Dermis blood vessel endothelial cell (primary cell): ENCODE data around the gene POLA1. TPM values are rescaled to one million over a fixed set of nuclear protein-coding genes. Genes with fewer than 3 reads are reported as not detected.

Source experiments
- DNase-seq: peaks from one replicate; pipeline ENCODE4 v3.0.0; 2010
- total RNA-seq: library from RNA; depleted of rRNA; stranded (reverse); fragments of >200 nt; gene quantifications from 2 replicates; pipeline ENCODE4 v1.2.3, GENCODE V29; 2014

The POLA1 gene
- total RNA-seq, 1 donor from 2014 or later = 12.6 TPM

DNA sequence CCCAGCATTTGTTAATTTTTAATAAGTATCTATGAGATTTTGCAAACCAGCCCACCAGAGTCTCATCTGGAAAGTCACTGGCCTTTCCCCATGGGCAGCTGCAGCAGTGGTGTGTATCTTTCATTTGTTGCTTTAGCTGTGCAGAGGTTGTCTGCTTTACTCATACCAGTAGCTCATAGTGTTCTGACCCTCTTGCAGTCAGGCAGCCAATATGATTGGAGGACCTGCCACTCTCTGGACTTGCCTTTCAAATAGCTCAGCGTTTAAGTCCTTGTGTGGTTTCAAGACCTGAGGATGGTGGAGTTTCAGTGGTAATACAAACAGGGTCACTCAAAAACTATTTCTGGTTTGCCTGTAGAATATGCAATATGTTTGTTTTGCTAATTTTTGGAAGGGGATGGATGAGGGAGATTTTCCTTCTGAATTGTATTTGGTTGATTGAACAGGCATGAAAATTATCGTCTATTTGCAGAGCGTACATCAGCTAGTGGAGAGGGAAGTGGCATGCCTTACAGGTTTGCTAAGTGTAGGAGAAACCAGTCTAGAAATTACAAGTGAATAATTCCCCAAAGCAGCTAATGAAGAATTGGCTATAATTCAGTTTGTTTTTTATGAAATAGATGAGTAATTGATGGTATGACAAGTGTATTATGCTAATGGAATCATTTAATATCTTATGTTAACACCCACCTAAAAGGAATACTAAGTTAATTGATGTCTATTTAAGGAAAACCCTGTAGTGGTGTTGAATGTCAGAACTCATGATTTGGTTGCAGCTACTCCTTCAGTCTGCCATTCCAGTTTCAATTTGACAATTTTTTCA is 8.9 kb downstream of the POLA1 start:
- DNase-seq = no peak

DNA sequence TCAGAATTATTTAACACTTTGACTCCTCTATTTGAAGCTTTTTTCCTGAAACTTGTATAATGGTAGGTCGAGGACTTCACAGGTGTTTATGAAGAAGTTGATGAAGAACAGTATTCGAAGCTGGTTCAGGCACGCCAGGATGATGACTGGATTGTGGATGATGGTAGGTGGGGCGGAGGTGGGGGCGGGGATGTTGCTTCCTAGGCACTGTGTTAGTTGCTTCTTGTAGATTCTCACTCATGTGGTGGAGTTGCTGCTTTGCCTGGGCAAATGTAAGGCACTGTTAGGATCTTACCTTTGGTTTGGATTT is 9.4 kb downstream of the POLA1 start:
- no peak for DNase-seq

DNA sequence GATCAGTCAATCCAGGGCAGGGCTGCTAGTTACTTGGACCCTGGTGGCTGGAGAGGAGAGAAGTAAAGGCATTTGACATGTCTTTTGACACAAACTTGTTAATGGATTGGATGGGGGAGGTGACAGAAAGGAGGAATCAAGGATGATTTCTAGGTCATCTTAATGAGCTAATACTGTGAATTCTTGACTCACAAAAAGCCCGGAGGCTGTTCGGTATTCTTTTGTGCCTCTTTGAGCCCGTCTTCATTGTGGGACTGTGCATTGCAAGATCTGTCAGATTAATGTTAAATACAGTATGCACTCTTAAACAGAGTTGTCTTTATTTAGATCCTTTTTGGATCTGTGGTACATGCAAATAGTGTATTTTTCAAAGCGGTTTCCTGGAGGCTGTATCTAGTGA is 25.1 kb downstream of the POLA1 start:
- no peak for DNase-seq

DNA sequence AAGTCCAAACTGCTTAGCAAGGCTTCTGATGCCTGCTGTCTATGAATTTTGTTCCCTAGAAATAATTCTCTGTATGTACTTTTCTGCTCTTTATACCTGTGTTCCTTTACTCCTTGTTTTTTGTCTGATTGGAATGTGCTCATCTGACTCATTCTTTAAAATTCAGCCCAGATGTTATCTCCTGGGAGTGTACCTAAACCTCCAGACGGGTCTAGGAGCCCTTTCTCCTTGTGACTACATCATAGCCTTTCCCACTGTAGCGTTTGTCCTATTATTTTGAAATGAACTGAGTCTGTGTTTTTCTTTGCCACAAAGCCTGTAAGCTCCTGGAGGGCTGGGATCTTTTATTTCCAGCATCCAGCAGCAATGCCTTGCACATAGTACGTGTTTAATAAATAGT is 26.3 kb downstream of the POLA1 start:
- no peak for DNase-seq

DNA sequence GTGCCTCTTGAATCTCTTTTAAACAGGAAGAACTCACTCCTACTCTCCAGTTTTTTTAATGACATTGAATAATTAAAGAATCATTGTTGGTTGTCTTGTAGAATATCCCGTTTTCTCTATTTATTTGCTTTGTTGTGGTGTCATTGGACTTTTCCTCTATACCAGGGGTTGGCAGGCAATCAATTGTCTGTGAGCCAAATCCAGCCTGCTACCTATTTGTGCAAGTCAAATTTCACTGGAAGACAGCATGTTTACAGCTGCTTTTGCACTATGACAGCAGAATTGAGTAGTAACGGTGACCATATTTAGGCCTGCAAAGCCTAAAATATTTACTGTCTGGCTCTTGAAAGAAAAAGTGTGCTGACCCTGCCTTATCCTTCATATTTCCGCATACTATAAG is 34.8 kb downstream of the POLA1 start:
- DNase-seq = no peak

DNA sequence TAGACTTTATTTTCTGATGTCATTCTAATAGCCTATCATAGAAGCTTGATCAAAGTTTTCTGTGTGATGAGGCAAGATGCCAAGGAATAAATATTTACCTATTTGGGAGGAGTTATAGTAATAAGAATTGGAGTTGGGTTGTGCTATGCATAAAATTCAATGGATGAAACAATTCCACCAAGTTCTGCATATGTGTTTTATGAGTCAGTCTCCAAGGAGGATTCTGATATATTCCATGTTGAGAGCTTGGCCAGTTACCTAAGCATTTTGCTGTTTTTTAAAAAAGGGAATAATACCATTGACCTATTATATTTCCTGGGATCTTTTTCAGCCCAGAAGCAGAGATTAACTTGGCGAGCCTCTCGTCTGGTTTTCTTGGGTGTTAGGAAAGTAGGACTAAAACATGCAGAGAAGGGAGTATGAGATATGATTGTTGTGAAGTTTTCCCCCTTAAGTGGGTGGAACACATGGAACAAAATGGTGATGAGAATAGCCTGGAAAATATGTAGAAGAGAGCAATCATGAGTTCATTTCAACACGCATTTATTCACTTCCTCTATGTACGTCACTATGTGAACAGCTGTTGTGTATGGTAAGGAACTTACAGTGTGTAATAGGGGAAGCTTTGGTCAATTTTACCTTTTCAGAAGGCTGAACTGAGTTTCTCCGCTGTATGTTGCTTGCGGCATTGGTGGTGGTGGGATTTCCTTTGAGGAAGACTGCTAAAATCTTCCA is 39.2 kb downstream of the POLA1 start:
- no peak for DNase-seq

DNA sequence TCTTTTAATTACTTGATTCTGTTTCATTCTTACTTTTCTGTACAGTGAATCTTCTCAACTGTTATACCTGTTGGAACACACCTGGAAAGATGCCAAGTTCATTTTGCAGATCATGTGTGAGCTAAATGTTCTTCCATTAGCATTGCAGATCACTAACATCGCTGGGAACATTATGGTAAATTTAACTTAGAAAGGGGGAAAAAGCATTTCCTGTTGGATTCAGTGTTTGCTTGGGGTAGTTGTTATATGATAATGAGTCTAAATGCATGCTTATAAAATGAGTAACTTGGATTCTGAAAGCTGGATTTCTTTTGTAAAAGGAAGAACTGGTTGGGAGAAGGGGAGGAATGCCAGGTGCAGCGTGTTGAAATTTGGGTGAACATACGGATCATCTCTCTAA is 47.6 kb downstream of the POLA1 start:
- no peak for DNase-seq

DNA sequence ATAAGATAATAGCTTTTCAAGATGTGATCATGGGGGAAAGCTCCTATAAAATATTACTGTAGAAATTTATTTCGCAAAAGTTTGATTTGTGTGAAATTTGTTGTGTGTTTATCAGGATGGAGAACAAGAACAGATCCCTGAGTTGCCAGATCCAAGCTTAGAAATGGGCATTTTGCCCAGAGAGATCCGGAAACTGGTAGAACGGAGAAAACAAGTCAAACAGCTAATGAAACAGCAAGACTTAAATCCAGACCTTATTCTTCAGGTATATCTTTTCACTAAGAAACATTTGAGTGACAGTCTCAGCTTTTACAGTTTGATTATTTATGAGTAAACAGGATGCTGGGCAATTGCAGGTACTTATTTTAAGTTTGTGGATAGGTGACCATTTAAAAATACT is 54.5 kb downstream of the POLA1 start:
- DNase-seq = peak; percentile 1

DNA sequence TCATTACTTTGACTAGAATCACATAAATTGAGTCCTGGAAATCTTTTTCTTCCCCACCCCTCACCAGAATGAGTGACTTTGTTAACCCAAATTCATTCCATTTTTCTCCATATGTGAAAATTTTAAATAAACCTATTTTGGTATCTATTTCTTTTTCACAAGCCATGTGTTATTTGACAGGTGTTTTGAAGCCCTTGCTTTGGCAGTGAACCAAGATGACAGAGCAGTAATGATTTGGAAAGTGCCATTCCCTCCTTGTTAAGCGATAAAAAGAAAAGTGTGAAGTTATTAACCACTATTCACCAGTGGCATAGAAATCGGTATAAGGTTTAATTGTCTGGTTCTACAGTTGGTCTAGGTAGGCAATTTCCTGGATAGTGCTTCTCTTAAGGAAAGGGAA is 66.1 kb downstream of the POLA1 start:
- DNase-seq = no peak

DNA sequence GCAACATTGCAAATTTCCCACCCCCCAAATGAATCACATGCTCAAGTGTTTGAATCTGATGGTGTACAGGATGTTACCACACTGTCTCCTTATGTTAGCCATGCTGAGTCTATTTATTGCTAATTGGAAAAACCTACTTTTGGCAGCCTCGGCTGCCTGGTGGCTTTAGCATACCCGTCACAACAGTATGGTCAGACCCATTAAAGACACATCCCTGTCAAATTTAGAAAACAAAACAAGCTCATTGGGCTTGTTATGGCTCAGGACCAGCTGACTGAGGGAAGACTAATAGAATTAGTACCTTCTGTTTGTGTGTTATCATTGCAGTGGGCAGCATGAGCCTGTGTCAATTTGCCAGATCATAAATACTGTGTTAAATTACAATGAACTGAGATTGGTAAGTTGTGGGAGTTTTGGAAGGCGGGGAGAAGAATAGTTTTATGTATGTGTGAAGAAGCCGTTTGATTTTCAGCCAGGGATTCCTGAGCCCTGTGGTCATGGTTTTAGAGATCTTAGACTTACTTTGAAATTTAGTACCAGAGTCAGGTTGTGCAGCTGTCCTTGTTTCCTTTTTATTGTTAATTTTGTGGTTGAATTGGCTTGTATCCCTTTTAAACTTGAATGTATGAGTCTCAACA is 66.8 kb downstream of the POLA1 start:
- DNase-seq = no peak

DNA sequence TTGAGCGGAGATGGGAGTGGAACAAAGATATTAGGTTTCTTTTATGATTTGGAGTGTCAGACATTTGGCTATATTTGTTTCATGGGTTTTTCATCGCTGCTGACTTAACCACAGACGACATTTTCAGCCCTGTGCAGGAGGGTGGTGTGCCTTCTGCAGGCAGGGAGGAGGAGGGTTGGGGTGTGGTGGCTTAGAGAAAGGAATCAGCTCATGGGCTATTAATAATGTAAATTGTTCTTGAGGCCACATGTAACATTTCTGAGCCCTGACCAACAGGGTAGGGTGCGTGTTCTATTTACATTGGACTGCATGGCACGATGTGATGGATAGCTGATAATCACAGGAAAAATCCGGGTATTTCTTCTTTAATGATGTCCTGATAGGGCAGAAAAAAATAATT is 67.6 kb downstream of the POLA1 start:
- no peak for DNase-seq

DNA sequence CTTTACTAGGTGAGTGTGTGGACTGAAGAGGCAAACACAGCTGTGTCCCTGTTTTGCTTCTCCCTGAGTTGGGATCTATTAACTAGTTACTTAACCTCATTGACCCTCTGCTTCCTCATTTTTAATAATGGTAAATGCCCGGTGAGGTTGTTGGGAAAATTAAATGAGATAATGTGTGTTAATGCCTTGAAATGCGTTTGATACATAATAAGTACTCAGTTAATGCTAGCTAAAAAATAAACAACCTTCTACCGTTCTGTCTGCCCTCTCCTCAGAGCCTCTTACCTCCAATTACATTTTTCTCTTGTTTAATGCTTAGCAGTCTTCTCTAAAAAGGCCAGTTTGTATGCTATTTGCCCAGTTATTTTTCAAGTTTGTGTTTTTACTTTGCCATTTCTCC is 70.3 kb downstream of the POLA1 start:
- DNase-seq = no peak

DNA sequence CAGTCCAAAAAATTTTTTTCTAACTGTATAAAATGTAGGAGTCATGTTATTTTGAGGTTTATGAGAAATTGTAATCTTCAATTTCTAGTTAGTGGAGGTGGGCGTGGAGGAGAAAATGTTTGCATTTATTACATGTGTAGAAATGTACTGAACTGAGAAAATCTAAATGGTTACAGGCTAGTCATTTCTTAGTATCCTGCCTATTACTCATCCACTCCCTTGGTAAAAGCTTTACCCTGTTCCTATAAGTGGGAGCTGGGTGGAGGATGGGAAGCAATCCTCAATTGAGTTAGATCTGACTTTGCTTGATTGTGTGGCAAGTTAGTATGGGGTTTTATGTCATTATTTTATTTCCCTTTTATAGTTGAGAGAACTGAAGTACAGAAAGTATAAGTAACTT is 73.8 kb downstream of the POLA1 start:
- DNase-seq = no peak

DNA sequence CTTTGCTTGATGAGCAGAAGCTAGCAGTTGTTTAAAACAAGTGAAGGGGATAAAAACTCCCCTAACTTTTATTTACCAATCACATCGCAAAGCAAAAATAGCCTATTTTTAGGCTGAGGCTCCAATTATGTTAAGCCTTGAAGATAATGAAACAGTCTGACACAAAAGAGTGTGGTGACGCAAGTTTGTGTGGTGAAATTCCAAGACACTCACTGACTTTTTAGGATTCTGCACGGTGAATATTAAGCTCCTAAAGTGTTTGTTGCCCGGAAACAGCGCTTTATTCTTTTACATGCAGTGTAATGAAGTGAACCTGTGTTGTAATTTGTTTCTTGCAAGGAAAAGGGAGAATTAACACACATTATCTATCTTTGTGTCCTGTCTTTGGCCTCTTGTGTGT is 74.8 kb downstream of the POLA1 start:
- DNase-seq = no peak

DNA sequence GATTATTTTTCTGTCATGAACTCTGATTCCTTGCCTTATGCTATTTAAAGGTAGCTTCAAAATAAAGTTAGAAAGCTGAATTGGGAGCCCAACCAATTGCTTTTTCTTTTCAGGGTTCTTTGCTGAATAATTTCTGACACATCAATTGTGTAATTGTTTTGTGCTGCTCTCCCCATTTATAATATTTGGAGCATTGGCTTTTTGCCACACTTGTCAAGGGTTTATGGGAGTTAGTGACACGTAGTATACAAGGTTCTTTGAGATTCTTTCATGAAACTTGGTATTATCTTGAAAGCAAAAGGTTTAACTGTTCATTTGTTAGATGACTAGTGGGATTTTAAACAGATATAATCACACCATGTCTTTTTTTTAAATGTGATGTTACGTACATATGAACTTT is 80.9 kb downstream of the POLA1 start:
- no peak for DNase-seq

DNA sequence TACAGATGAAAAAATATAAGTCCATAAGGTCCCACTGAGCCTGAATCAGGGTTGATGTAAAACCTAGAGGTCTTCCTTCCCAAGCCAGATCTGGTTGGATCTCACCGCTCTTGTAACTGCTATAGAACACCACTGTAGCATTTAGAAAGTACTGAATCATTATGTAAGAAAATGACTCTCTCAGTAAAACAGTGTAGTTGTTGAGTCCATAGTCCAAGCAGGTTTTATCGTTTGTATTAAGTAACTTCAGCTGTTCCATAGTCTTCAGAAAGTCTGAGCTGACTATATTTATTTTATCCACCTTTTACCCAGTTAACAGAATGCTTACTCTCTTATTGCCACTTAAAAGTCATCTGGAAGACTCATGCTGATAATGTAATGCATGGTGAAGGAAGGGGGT is 82.2 kb downstream of the POLA1 start:
- no peak for DNase-seq

DNA sequence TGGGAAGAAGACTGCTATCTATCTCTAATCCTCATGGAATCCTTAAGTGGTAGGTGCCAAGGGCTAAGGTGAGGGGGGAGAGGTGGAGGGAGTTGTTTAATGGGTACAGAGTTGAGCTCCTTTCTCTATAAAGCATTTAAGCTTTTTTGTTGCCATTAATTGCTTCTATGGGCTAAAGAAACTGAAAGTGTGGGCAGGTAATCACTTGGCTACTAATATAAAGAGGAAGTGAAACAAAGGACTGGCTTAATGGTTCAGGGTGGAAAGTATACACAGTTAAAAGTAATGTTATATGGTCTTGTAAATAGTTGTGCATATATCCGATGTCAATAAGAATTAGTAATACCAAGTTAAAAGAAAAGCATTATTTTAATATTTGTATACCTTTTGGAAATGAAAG is 83.9 kb downstream of the POLA1 start:
- no peak for DNase-seq

DNA sequence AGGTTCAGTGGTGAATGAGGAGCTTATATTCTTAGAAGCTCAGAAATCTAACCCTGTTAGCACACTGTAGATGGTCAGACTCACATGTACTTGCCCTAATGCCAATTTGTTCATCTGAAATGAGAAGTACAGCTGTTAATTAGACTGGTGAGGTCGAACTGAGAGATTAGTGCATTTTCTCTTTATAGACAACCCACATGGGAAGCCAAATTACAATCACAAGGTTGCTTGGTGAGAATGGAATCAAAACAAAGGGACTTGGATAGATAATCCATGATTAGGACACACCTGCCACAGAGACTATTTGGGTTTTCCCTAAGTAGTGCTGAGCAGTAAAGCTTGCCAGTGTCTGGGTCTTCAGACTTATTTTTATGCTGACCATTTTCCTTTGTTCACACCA is 88.3 kb downstream of the POLA1 start:
- no peak for DNase-seq

DNA sequence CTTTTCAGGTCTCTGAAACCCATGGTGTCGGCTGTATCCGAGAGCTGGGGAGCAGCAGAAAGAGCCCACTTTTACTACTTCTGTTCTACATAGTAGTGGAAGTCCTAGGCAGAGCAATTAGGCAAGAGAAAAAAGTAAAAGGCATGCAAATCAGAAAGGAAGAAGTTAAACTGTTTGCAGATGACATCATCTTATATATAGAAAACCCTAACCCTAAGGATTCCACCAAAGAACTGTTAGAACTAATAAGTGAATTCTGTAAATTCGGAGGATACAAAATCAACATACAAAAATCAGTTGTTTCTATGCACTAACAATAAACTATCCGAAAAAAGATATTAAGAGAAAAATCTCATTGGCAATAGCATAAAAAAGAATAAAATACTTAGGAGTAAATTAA is 95.3 kb downstream of the POLA1 start:
- no peak for DNase-seq

DNA sequence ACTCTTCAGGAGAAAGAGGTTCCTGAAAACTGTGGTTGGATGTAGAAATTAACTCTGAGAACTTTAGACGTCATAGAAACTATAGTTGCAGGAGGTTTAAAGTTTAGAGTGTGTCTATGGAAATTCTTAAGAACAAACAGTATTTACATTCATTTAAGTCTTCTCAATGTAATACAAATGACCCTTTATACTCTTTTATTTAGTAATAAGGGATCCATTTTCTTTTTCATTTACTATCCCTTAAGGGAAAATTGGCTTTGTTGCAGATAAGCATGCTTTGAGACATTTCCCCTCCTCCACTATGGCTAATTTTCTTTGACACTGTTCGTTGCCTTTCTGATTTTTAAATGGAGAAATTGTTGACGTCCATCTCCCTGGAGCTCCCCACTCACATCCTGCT is 96.4 kb downstream of the POLA1 start:
- no peak for DNase-seq

DNA sequence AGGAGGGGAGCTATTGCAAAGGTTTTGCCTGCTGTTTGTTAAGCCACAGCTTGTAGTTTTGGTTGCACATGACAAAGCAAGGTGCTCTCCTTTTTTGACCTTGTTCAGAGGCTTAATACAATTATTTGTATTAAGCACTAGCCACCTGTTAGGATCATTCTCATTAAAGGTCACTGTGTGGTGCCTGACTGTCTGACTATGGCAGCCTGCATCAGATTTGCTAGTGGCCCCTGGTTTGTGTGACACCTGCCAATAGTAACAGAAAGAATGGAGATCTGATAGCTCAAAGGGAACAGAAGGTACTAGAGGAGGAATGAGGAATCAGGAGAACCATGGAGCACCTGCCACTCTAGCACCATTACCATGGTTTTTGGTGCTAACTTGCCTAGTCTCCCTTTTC is 102.5 kb downstream of the POLA1 start:
- no peak for DNase-seq

DNA sequence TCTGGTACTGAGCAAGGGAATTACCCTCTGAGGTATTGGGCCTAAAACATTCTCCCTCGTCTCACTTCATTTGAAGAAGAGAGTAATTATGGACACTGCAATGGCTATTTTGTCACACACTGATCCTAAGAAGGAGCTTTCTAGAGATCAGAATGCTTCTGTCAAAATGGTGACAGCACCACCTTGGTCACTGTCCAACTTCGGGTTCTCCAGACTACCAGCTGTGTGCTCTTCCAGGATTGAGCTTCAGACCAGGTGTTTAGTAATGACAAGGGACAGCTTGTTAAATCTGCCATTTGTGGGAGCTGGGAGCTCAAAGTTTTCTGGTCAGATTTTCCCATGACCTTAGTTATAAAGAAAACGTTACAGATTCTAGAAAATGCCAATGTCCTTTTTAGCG is 105.4 kb downstream of the POLA1 start:
- no peak for DNase-seq

DNA sequence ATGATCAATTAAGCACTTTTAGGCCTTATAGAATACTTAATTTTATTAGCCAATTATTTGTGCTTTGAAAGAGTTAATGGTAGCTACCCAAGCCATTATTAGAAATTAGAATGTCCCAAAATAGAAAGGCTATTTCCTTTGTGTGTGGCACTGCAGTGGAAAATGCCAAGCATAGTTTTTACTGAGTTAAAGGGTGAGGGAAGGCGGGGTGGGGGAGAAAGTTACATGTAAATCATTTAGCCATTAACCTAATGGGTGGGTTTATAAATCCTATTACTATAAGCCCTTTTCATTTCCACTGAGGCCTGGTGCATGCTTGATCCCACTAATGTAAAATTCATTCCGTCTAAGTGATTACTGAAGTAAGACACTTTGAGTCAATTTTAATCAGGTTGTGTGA is 105.8 kb downstream of the POLA1 start:
- no peak for DNase-seq

DNA sequence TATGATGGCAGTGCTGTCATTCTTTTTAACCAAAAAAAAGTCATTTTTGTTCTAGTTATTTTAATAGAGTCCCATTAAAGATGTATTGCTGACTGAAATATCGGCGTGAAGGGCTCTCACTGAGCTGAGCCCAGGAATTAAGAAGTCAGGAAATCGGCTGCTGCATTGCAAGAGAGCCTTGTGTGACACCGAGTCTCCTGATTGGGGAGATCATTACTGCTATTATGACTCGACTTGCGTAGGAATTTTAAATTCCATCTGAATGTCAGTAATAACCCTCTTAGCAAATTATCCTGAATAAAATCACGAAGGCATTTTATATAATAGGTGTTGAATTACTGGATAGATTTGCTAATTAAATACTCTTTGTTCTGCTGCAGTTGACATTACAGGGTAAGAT is 111.5 kb downstream of the POLA1 start:
- no peak for DNase-seq
